ENCODE data around the gene ADAM10.

The ADAM10 gene

GRCh38 chr15:58598829-58599210 lies 150.7 kb downstream of the ADAM10 start:
- TF ChIP-seq CTCF (IDR thresholded peaks at IDR 0.05): no peak

GRCh38 chr15:58597943-58598828 lies 151.3 kb downstream of the ADAM10 start:
- no peak for TF ChIP-seq CTCF (IDR thresholded peaks at IDR 0.05)

GRCh38 chr15:58595516-58596263 lies 153.8 kb downstream of the ADAM10 start:
- TF ChIP-seq CTCF (IDR thresholded peaks at IDR 0.05): no peak

- TF ChIP-seq CTCF (IDR thresholded peaks at IDR 0.05): no peak
Measured at GRCh38 chr15:58594898-58595297, 154.6 kb downstream of the ADAM10 start.

GRCh38 chr15:58593870-58594269 lies 155.6 kb downstream of the ADAM10 start:
- TF ChIP-seq CTCF (IDR thresholded peaks at IDR 0.05): no peak

- TF ChIP-seq CTCF (IDR thresholded peaks at IDR 0.05): no peak
Measured at GRCh38 chr15:58590926-58591325, 158.6 kb downstream of the ADAM10 start.

- TF ChIP-seq CTCF (IDR thresholded peaks at IDR 0.05): no peak
Measured at GRCh38 chr15:58590236-58590635, 159.3 kb downstream of the ADAM10 start.
